ENCODE measurements around the gene SCART1. TPM values are rescaled to one million over a fixed set of nuclear protein-coding genes. Genes with fewer than 3 reads are reported as not detected.

SCART1 gene
- total RNA-seq, 1 experiment from 2014 or later: 0.73 TPM

DNA sequence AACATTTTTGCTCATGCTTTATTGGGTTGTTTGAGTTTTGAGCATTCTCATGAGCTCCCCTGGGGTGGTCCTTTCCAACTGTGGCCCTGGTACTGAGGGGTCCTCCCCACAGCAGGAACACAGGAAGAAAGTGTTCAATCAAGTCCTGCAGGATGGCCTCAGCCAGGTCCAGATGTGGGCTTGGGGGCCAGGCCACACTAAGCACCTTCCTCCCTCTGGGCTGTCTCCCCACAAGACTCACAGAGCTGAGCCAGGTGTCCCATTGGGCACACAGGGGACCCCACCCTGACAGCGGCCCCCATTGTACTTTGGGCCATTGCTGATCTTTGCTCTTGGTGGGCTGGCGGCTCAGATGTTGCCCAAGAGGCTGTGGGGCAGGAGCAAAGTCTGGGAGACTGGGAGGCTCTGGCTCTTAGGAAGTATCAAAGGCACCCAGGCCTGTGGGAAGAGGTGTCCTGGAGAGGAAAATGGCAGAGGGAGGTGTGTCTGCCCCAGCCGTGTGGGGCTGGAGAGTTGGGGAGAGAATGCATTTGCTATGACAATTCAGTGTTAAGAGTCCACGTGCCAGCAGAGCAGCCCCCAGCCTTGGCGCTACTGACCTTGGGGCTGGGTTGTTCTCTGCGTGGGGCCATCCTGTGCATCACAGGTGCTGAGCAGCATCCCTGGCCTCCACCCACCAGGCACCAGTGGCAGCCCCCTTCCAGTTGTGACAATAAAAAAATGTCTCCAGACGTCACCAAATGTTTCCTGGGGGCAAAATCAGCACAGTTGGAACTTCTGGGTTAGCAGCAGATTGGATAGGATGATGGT is 17.8 kb downstream of the SCART1 start:
- Histone ChIP-seq H3K36me3 (ENCODE audit: control insufficient read depth, insufficient read depth, low read length) (no peaks in the 10 kb centered on the region), H3K27me3 (replicated peaks; ENCODE audit: control insufficient read depth, insufficient read depth, low read length) (peaks cover 3% of the 10 kb centered on the region), H3K4me1 (no peaks in the 10 kb centered on the region), H3K9me3 (peaks cover 3% of the 10 kb centered on the region; the same call in 1 of the 2 replicates), H3K4me3 (ENCODE audit: low read depth, low read length) (no peak overlapping the region)
- Mint-ChIP-seq H3K4me1 (ENCODE audit: low read depth, unreplicated experiment) (no peaks in the 10 kb centered on the region), H3K36me3 (ENCODE audit: insufficient read depth, unreplicated experiment) (no peaks in the 10 kb centered on the region), H3K27ac (ENCODE audit: unreplicated experiment) (no peak overlapping the region), H3K27me3 (ENCODE audit: insufficient read depth, unreplicated experiment) (peaks cover 28% of the 10 kb centered on the region), H3K4me3 (ENCODE audit: unreplicated experiment) (no peak overlapping the region), H3K9me3 (ENCODE audit: unreplicated experiment) (no peaks in the 10 kb centered on the region)
- CTCF ChIA-PET: no interaction called here
- BruUV-seq (replicated peaks): no TSS peak
- no peak for TF ChIP-seq CTCF (IDR thresholded peaks at IDR 0.05; ENCODE audit: insufficient read depth in 1 of 2, low read depth in 1 of 2, low read length in 1 of 2, severe bottlenecking in 1 of 2, unreplicated experiment in 1 of 2)
- intact Hi-C loops (cut with micrococcal nuclease; ENCODE audit: unreplicated experiment): no loop called here
- DNase-seq: no peak
- POLR2A ChIA-PET: no interaction called here

- intact Hi-C loops (cut with micrococcal nuclease; ENCODE audit: unreplicated experiment): no loop called here
Observed at GRCh38 chr10:133473270-133473669, 19.5 kb downstream of the SCART1 start.

DNA sequence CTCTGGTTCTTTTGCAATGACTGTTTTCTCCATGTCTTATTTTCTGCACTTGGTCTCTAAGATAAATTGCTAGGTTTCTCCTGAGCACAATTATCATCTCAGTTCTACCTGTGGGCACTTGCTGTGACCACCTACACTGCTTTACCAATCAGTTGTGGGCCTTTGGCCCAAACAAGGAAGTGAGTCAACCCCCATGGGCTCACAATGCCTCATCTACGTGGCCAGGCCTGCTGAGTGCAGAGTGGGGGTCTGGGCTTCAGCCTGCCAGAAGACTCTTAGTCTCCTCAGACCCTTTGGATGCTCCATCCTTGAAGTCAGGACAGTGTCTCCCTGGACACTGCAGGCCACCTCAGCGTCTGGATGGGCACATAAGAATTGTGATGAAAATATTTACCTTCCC is 20.3 kb downstream of the SCART1 start:
- Mint-ChIP-seq H3K27me3 (ENCODE audit: insufficient read depth, unreplicated experiment) (peaks cover 26% of the 10 kb centered on the region), H3K4me1 (ENCODE audit: low read depth, unreplicated experiment) (no peaks in the 10 kb centered on the region), H3K27ac (ENCODE audit: unreplicated experiment) (no peak overlapping the region), H3K9me3 (ENCODE audit: unreplicated experiment) (no peaks in the 10 kb centered on the region), H3K36me3 (ENCODE audit: insufficient read depth, unreplicated experiment) (no peaks in the 10 kb centered on the region), H3K4me3 (ENCODE audit: unreplicated experiment) (no peak overlapping the region)
- ChIA-PET POLR2A (no interaction called here), CTCF (no interaction called here)
- H3K9me3 ChIP-seq: peaks cover 3% of the 10 kb centered on the region; the same call in 1 of the 2 replicates
- no TSS peak for BruUV-seq (replicated peaks)
- H3K36me3 ChIP-seq (ENCODE audit: control insufficient read depth, insufficient read depth, low read length): no peaks in the 10 kb centered on the region
- intact Hi-C loops (cut with micrococcal nuclease; ENCODE audit: unreplicated experiment): no loop called here
- peaks cover 3% of the 10 kb centered on the region for H3K27me3 ChIP-seq (replicated peaks; ENCODE audit: control insufficient read depth, insufficient read depth, low read length)
- H3K4me1 ChIP-seq: no peaks in the 10 kb centered on the region
- H3K4me3 ChIP-seq (ENCODE audit: low read depth, low read length): no peak overlapping the region
- no peak for TF ChIP-seq CTCF (IDR thresholded peaks at IDR 0.05; ENCODE audit: insufficient read depth in 1 of 2, low read depth in 1 of 2, low read length in 1 of 2, severe bottlenecking in 1 of 2, unreplicated experiment in 1 of 2)
- DNase-seq: no peak

More at GRCh38 chr10:133473270-133473669, 19.5 kb downstream of the SCART1 start:
- no peak for DNase-seq
- no peaks in the 10 kb centered on the region for H3K36me3 Mint-ChIP-seq (ENCODE audit: insufficient read depth, unreplicated experiment)
- no peak overlapping the region for H3K27ac Mint-ChIP-seq (ENCODE audit: unreplicated experiment)
- peaks cover 28% of the 10 kb centered on the region for H3K27me3 Mint-ChIP-seq (ENCODE audit: insufficient read depth, unreplicated experiment)
- H3K4me3 Mint-ChIP-seq (ENCODE audit: unreplicated experiment): no peak overlapping the region
- CTCF ChIA-PET: interaction anchor here (0.5 kb wide), 1 partner anchor 126 kb away, joined by 4 read pairs; no protein-coding TSS in a partner anchor
- Histone ChIP-seq H3K4me3 (ENCODE audit: low read depth, low read length) (no peak overlapping the region), H3K27me3 (replicated peaks; ENCODE audit: control insufficient read depth, insufficient read depth, low read length) (peaks cover 3% of the 10 kb centered on the region), H3K36me3 (ENCODE audit: control insufficient read depth, insufficient read depth, low read length) (no peaks in the 10 kb centered on the region), H3K9me3 (peaks cover 3% of the 10 kb centered on the region; the same call in 1 of the 2 replicates), H3K4me1 (no peaks in the 10 kb centered on the region)
- POLR2A ChIA-PET: no interaction called here
- no peak for TF ChIP-seq CTCF (IDR thresholded peaks at IDR 0.05; ENCODE audit: insufficient read depth in 1 of 2, low read depth in 1 of 2, low read length in 1 of 2, severe bottlenecking in 1 of 2, unreplicated experiment in 1 of 2)
- no peaks in the 10 kb centered on the region for H3K9me3 Mint-ChIP-seq (ENCODE audit: unreplicated experiment)
- no peaks in the 10 kb centered on the region for H3K4me1 Mint-ChIP-seq (ENCODE audit: low read depth, unreplicated experiment)
- BruUV-seq (replicated peaks): no TSS peak
